ENCODE measurements around the gene AKT1. TPM values are rescaled to one million over a fixed set of nuclear protein-coding genes. Genes with fewer than 3 reads are reported as not detected.
A peak's percentile ranks its signal among the peaks of the same experiment; 100 is the strongest.

The AKT1 gene
- total and polyA plus RNA-seq, 2 of the 13 experiments (the other 11 are each of a cell fraction or from before 2014, with no cell fraction given): 96.2 to 116 TPM

GRCh38 chr14:104734991-104735779 is 60.4 kb downstream of the AKT1 start (continued):
- TF ChIP-seq ZNF615 (CRISPR knock-in tag; IDR thresholded peaks at IDR 0.05; ENCODE audit: borderline replicate concordance) (no peak), ZNF775 (CRISPR knock-in tag; IDR thresholded peaks at IDR 0.05; ENCODE audit: borderline replicate concordance) (0 out of 2 replicates have a peak, but pooled peaks have one; percentile 72), LCORL (IDR thresholded peaks at IDR 0.05) (no peak), LCORL (CRISPR knock-in tag; IDR thresholded peaks at IDR 0.05) (peak; percentile 62; the same call in 1 of the 2 replicates), SALL1 (CRISPR knock-in tag; IDR thresholded peaks at IDR 0.05) (peak; percentile 92), SAP130 (CRISPR knock-in tag; IDR thresholded peaks at IDR 0.05; ENCODE audit: low read depth) (peak; percentile 93), SRSF9 (IDR thresholded peaks at IDR 0.05; ENCODE audit: borderline replicate concordance, insufficient read depth, low read depth, low read length, poor library complexity, severe bottlenecking) (no peak), ZNF607 (CRISPR knock-in tag; IDR thresholded peaks at IDR 0.05; ENCODE audit: borderline replicate concordance) (peak; percentile 78; the same call in 1 of the 2 replicates), PRDM10 (CRISPR knock-in tag; IDR thresholded peaks at IDR 0.05; ENCODE audit: low read depth) (peak; percentile 95), ZC3H4 (CRISPR knock-in tag; IDR thresholded peaks at IDR 0.05; ENCODE audit: borderline replicate concordance) (0 out of 2 replicates have a peak, but pooled peaks have one; percentile 47), ZSCAN5A (CRISPR knock-in tag; IDR thresholded peaks at IDR 0.05; ENCODE audit: borderline replicate concordance) (peak; percentile 77; the same call in 1 of the 2 replicates), PAXIP1 (CRISPR knock-in tag; conservative IDR thresholded peaks at IDR 0.05) (peak; percentile 46), NFYC (CRISPR knock-in tag; IDR thresholded peaks at IDR 0.05) (no peak; the same call in 1 of the 2 replicates), YY1 (IDR thresholded peaks at IDR 0.05; ENCODE audit: insufficient read depth, insufficient replicate concordance, low read depth, low read length) (peak; percentile 23), E2F5 (CRISPR knock-in tag; conservative IDR thresholded peaks at IDR 0.05) (no peak), ZNF275 (CRISPR knock-in tag; IDR thresholded peaks at IDR 0.05; ENCODE audit: borderline replicate concordance) (no peak)
